ENCODE results near the gene EDNRB.

DNA sequence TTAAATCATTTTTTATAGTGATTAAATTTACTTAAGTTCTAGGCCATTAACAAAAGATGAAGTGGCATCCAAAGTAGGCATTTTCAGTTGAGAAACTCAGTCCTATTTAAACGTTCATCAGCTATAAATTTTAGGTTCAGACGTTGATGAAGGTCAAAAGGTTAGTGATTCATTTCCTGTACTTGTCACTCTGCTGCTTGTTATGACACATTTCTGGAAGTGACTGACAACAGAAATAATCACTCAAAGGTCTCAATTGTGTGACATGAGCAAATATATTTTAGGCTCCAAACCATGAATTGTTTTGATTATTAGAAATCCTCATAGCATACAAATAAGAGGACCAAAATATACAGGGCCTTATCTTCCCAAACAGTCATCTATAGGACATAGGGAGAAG is 10.3 kb upstream of the EDNRB start:
- TF ChIP-seq, protein P1, sequence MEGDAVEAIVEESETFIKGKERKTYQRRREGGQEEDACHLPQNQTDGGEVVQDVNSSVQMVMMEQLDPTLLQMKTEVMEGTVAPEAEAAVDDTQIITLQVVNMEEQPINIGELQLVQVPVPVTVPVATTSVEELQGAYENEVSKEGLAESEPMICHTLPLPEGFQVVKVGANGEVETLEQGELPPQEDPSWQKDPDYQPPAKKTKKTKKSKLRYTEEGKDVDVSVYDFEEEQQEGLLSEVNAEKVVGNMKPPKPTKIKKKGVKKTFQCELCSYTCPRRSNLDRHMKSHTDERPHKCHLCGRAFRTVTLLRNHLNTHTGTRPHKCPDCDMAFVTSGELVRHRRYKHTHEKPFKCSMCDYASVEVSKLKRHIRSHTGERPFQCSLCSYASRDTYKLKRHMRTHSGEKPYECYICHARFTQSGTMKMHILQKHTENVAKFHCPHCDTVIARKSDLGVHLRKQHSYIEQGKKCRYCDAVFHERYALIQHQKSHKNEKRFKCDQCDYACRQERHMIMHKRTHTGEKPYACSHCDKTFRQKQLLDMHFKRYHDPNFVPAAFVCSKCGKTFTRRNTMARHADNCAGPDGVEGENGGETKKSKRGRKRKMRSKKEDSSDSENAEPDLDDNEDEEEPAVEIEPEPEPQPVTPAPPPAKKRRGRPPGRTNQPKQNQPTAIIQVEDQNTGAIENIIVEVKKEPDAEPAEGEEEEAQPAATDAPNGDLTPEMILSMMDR (conservative IDR thresholded peaks at IDR 0.05; ENCODE audit: low read length), result no peak
- TF ChIP-seq EZH2phosphoT487 (IDR thresholded peaks at IDR 0.05; ENCODE audit: borderline replicate concordance), result no peak

Data from Loucy (cell line).